ENCODE results near the gene SORCS2.

GRCh38 chr4:7692451-7693236, 500.3 kb downstream of the SORCS2 start:
- TF ChIP-seq BRCA1 (IDR thresholded peaks at IDR 0.05; ENCODE audit: low read depth, low read length), result no peak
- no peak for TF ChIP-seq NRF1 (IDR thresholded peaks at IDR 0.05; ENCODE audit: low read depth, low read length)
